Esophagus squamous epithelium (tissue), 4 donors: ENCODE measurements around the gene CD48.

Source experiments
- POLR2A ChIP-seq, 4 donors: fragments of 450-650 bp; IDR thresholded peaks; one replicate each; pipeline ENCODE4 v1.6.1; 2017; ENCODE audit warnings: antibody characterized with exemption in 4 of 4, mild to moderate bottlenecking in 4 of 4, moderate library complexity in 3 of 4
- TF ChIP-seq, protein P1 (sequence below), 6 experiments: fragments of 450-650 bp in 4 of 6; fragments of 200-600 bp in 2 of 6; sonication (generic) in 2 of 6; IDR thresholded peaks; one replicate each; pipeline ENCODE4 v1.5.1; 2016 to 2019; ENCODE audit warnings: antibody characterized with exemption in 6 of 6, mild to moderate bottlenecking in 4 of 6, moderate library complexity in 4 of 6

DNA sequence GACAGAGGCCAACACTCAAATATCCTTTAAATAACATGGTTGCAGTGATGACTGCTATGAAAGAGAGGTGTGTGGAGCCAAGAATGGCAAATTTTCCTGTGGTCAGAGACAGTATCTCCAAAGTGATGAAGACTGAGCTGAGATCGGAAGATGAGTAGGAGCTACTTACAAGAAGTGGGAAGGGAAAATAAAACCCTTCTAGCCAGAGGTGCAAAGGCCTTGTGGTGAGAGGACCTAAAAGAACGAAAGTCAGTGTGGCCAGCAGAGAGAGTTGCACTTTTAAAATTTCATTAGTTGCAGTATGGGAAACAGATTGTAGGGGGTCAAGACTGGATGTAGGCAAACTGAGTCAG lies 45.2 kb upstream of the CD48 start:
- no peak for TF ChIP-seq POLR2A (IDR thresholded peaks at IDR 0.05)
- TF ChIP-seq, protein P1, sequence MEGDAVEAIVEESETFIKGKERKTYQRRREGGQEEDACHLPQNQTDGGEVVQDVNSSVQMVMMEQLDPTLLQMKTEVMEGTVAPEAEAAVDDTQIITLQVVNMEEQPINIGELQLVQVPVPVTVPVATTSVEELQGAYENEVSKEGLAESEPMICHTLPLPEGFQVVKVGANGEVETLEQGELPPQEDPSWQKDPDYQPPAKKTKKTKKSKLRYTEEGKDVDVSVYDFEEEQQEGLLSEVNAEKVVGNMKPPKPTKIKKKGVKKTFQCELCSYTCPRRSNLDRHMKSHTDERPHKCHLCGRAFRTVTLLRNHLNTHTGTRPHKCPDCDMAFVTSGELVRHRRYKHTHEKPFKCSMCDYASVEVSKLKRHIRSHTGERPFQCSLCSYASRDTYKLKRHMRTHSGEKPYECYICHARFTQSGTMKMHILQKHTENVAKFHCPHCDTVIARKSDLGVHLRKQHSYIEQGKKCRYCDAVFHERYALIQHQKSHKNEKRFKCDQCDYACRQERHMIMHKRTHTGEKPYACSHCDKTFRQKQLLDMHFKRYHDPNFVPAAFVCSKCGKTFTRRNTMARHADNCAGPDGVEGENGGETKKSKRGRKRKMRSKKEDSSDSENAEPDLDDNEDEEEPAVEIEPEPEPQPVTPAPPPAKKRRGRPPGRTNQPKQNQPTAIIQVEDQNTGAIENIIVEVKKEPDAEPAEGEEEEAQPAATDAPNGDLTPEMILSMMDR (IDR thresholded peaks at IDR 0.05): no peak
